GM12878 (cell line): ENCODE results near the gene FXYD3. TPM values are rescaled to one million over a fixed set of nuclear protein-coding genes. Genes with fewer than 3 reads are reported as not detected.
"Not testable (repeated sequence)": the region's sequence is repeated elsewhere in the genome, so short reads cannot be mapped to it uniquely, and the experiment has no call there.

ENCODE experiments used
- ATAC-seq: fragments of 200-7000 bp; cut with Tn5 transposase; 3 replicates; pipeline ENCODE4 v1.9.1; 2020; ENCODE audit warnings: mild to moderate bottlenecking, moderate library complexity
- BruUV-seq: library from RNA; stranded (reverse); fragments of 400-500 nt; replicated peaks from 2 replicates; lab custom pipeline; 2021; lab: Mats Ljungman, UMichigan
- CTCF ChIA-PET: fragments of 300-600 bp; sonication (Branson Sonifier 250); formaldehyde crosslinking; extraction: SDS; loops from one replicate; lab custom pipeline; 2021; ENCODE audit warnings: inconsistent platforms; lab: Yijun Ruan, JAX
- POLR2A ChIA-PET: fragments of 350-600 bp; formaldehyde crosslinking; extraction: SDS; loops from one replicate; lab custom pipeline; 2021; ENCODE audit warnings: inconsistent platforms; lab: Charles Lee
- RAD21 ChIA-PET: fragments of 300-600 bp; sonication (Branson Sonifier 250); formaldehyde crosslinking; loops from one replicate; lab custom pipeline; 2023; ENCODE audit warnings: antibody characterized with exemption; ENCODE audit not compliant: unreplicated experiment; lab: Charles Lee
- SMC1A ChIA-PET: fragments of 300-600 bp; sonication (Branson Sonifier 250); formaldehyde crosslinking; loops from one replicate; lab custom pipeline; 2023; ENCODE audit not compliant: unreplicated experiment, uncharacterized antibody; lab: Charles Lee
- DNase-seq: peaks from one replicate; pipeline ENCODE4 v3.0.0-alpha.2; 2011; ENCODE audit warnings: low read depth, low spot score
- FAIRE-seq: peaks from 3 replicates; lab custom pipeline; 2011; peaks lifted over from hg19 to GRCh38; lab: Jason Lieb, UNC
- H2AFZ ChIP-seq: 2 replicates; pipeline ENCODE4 v1.6.0; 2011; ENCODE audit warnings: low read depth, low read length, control low read depth; ENCODE audit not compliant: control insufficient read depth
- H3K27ac ChIP-seq: 2 replicates; pipeline ENCODE4 v1.5.1; 2011; ENCODE audit warnings: control low read depth; ENCODE audit not compliant: control insufficient read depth, insufficient read depth
- H3K27me3 ChIP-seq, 2 experiments: replicated peaks in 1 of 2; 2 replicates each; pipeline versions ENCODE4 v1.6.0 to v1.6.1; 2011; ENCODE audit warnings: low read length in 1 of 2; ENCODE audit not compliant: control insufficient read depth in 2 of 2, insufficient read depth in 2 of 2
- H3K36me3 ChIP-seq, 2 experiments: 2 replicates each; pipeline ENCODE4 v1.5.1; 2011; ENCODE audit warnings: low read length in 1 of 2; ENCODE audit not compliant: control insufficient read depth in 2 of 2, insufficient read depth in 2 of 2
- H3K4me1 ChIP-seq: 2 replicates; pipeline ENCODE4 v1.6.1; 2011; ENCODE audit warnings: mild to moderate bottlenecking, low read length, moderate library complexity, mixed read lengths; ENCODE audit not compliant: control insufficient read depth, insufficient read depth
- H3K4me2 ChIP-seq: 2 replicates; pipeline ENCODE4 v1.6.0; 2011; ENCODE audit warnings: control low read depth; ENCODE audit not compliant: control insufficient read depth, insufficient read depth
- H3K4me3 ChIP-seq: fragments of 200-600 bp; sonication (generic); 2 replicates; pipeline ENCODE4 v1.5.1; 2016
- H3K79me2 ChIP-seq: 2 replicates; pipeline ENCODE4 v1.6.0; 2011; ENCODE audit warnings: low read length; ENCODE audit not compliant: control insufficient read depth, insufficient read depth
- H3K9ac ChIP-seq: 2 replicates; pipeline ENCODE4 v1.8.0; 2011; ENCODE audit warnings: low read length, control low read depth, mixed read lengths; ENCODE audit not compliant: control insufficient read depth, insufficient read depth
- H3K9me3 ChIP-seq: replicated peaks from 3 replicates; pipeline ENCODE4 v1.5.1; 2011; ENCODE audit warnings: mild to moderate bottlenecking, low read length; ENCODE audit not compliant: control insufficient read depth, insufficient read depth
- H4K20me1 ChIP-seq: 2 replicates; pipeline ENCODE4 v1.6.0; 2011; ENCODE audit not compliant: control insufficient read depth, insufficient read depth
- JUND ChIP-seq: IDR thresholded peaks from 2 replicates; pipeline ENCODE4 v1.6.1; 2012; ENCODE audit warnings: low read depth, mild to moderate bottlenecking, low read length, improper control_type of control experiment, moderate library complexity
- KLF5 ChIP-seq: fragments of 450-650 bp; IDR thresholded peaks from 2 replicates; pipeline ENCODE4 v1.6.1; 2014; ENCODE audit warnings: mild to moderate bottlenecking; ENCODE audit not compliant: partially characterized antibody
- MYB ChIP-seq: fragments of 150-350 bp; IDR thresholded peaks from 2 replicates; pipeline ENCODE4 v1.6.1; 2014; ENCODE audit warnings: mild to moderate bottlenecking, low read depth, low read length, borderline replicate concordance
- WGBS: methylation state at CpG from one replicate; pipeline ENCODE4 v1.1.6; 2016; ENCODE audit warnings: low lambda C conversion rate; ENCODE audit not compliant: insufficient replicate concordance, insufficient coverage; ENCODE audit errors: missing lambda C conversion rate; 5-methylcytosine and 5-hydroxymethylcytosine counted together
- in situ Hi-C: fragments of 300-500 bp; cut with MboI; formaldehyde crosslinking; loops from 9 replicates; pipeline ENCODE4 v1.14.3; 2018; ENCODE audit warnings: mixed read lengths
- intact Hi-C: fragments of 100-400 bp; cut with micrococcal nuclease; formaldehyde crosslinking; loops from one replicate; pipeline ENCODE4 v1.14.2; 2022; ENCODE audit not compliant: unreplicated experiment
- polyA plus RNA-seq, 11 experiments: library from polyadenylated mRNA; depleted of rRNA in 4 of 11; unstranded in 6 of 11; stranded (reverse) in 5 of 11; fragments of >200 nt; fragmentation: Nextera tagmentation in 4 of 11; fragmentation: Illumina TruSeq in 1 of 11; extraction: Ambion mirVana in 4 of 11; extraction: Trizol in 1 of 11; gene quantifications; 1 replicate in 1 of 11; 2 replicates in 10 of 11; pipeline versions ENCODE4 v1.2.1 to v1.2.3, GENCODE V29; 2011 to 2016; ENCODE audit warnings: inconsistent platforms in 2 of 11, missing spikeins in 2 of 11, low read depth in 1 of 11
- total RNA-seq, 4 experiments: library from RNA; depleted of rRNA in 3 of 4; stranded (reverse); fragments of >200 nt in 3 of 4; fragmentation: Illumina TruSeq in 1 of 4; extraction: Trizol in 1 of 4; gene quantifications; 2 replicates each; pipeline versions ENCODE4 v1.2.1 to v1.2.3, GENCODE V29; 2013 to 2021

The FXYD3 gene
- total and polyA plus RNA-seq, 10 of the 15 experiments (the other 5 are each of a cell fraction or from before 2014, with no cell fraction given): 0.09 to 0.44 TPM; not detected in 8

DNA sequence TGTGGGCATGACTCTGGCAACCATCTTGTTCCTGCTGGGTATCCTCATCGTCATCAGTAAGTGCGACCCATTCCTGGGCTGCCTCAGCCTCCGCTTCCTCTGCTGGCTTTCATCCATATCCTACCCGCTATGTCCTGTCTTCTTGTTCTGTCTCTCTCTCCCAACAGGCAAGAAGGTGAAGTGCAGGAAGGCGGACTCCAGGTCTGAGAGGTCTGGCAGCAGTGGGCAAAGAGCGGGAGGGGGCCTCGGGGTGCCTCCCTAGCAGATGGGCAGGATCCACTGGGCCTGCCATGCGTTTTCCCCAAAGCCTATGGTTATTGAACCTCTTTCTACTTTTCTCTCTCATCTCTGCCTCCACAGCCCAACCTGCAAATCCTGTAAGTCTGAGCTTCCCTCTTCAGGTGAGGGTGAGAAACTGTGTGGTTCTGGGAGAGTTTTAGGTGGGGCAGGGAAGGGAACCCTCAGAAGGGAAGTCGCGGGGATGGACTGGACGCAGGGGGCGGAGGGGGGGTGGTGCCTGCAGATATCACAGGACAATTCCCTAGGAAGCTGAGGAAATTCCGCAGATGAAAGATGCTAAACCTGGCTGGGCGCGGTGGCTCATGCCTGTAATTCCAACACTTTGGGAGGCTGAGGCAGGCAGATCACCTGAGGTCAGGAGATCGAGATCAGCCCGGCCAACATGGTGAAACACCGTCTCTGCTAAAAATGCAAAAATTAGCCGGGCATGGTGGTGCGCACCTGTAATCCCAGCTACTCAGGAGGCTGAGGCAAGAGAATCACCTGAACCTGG, 35.8 kb downstream of the FXYD3 start:
- no TSS peak for BruUV-seq
- Histone ChIP-seq H4K20me1 (no peaks in the 10 kb centered on the region), H3K4me1 (peaks cover 3% of the 10 kb centered on the region), H3K79me2 (peaks cover 17% of the 10 kb centered on the region), H3K27me3 (peaks cover 0 to 3% of the 10 kb centered on the region in 2 experiments; a peak in 1 of 4 replicates), H3K4me3 (no peak overlapping the region), H3K4me2 (no peak overlapping the region), H3K36me3 (no peaks in the 10 kb centered on the region), H3K9ac (no peak overlapping the region), H3K27ac (no peak overlapping the region), H3K9me3 (no peaks in the 10 kb centered on the region), H2AFZ (no peak overlapping the region)
- no peak for DNase-seq
- TF ChIP-seq JUND (no peak), MYB (no peak), KLF5 (no peak)
- POLR2A ChIA-PET: no interaction called here
- WGBS: 70% methylated on average over 19 of the region's 20 CpGs
- SMC1A ChIA-PET: no interaction called here
- FAIRE-seq: no peak
- in situ Hi-C loops: no loop called here
- RAD21 ChIA-PET: no interaction called here
- ATAC-seq: no peak
- CTCF ChIA-PET: interaction anchor here (0.7 to 1.5 kb wide), 2 partner anchors 9 to 10 kb away, joined by 3 to 5 read pairs; no protein-coding TSS in a partner anchor
- intact Hi-C loops: no loop called here

DNA sequence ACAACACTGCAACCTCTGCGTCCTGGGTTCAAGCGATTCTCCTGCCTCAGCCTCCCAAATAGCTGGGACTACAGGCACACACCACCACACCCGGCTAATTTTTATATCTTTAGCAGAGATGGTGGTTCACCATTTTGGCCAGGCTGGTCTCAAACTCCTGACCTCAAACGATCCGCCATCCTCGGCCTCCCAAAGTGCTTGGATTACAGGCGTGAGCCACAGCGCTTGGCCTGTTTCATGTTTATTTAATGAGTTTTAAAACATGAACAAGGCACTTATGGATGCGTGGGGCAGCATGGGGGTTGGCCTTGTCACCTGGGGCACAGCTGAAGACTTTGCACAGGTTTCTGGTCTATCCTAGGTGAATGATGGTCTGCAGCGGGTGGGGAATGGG, 37.5 kb downstream of the FXYD3 start:
- H3K4me3 ChIP-seq, H3K4me2 ChIP-seq: not testable (repeated sequence)

More for the DNA sequence above, 37.5 kb downstream of the FXYD3 start:
- H3K79me2 ChIP-seq: peaks cover 19% of the 10 kb centered on the region
- H2AFZ ChIP-seq, H3K27me3 ChIP-seq, DNase-seq, H4K20me1 ChIP-seq, H3K27ac ChIP-seq, H3K9ac ChIP-seq, BruUV-seq, FAIRE-seq, H3K36me3 ChIP-seq, ATAC-seq, in situ Hi-C loops, H3K4me1 ChIP-seq, intact Hi-C loops, H3K9me3 ChIP-seq: not testable (repeated sequence)
- ChIA-PET POLR2A (interaction anchor here (1.1 to 1.5 kb wide), 2 partner anchors 51 to 88 kb away, joined by 4 to 5 read pairs; no protein-coding TSS in a partner anchor), CTCF (interaction anchor here (2.6 kb wide), 1 partner anchor 11 kb away, joined by 26 read pairs; the partner anchor contains the start of gene FXYD7), RAD21 (interaction anchor here (1.0 to 2.3 kb wide), 4 partner anchors 12 to 52 kb away, joined by 3 to 17 read pairs (median 4); no protein-coding TSS in a partner anchor), SMC1A (interaction anchor here (0.7 to 2.0 kb wide), 2 partner anchors 25 to 53 kb away, joined by 4 to 8 read pairs; no protein-coding TSS in a partner anchor)
- WGBS: 79% methylated on average over 10 of the region's 10 CpGs
